GM19239 (cell line): ENCODE data around the gene PXDN.
"Not testable (repeated sequence)": the region's sequence is repeated elsewhere in the genome, so short reads cannot be mapped to it uniquely, and the experiment has no call there.

Experiments used
- DNase-seq: peaks from one replicate; pipeline ENCODE4 v3.0.0; 2011; ENCODE audit warnings: low spot score; ENCODE audit not compliant: insufficient read length
- FAIRE-seq: peaks from 2 replicates; lab custom pipeline; 2011; peaks lifted over from hg19 to GRCh38; lab: Jason Lieb, UNC

Gene PXDN

DNA sequence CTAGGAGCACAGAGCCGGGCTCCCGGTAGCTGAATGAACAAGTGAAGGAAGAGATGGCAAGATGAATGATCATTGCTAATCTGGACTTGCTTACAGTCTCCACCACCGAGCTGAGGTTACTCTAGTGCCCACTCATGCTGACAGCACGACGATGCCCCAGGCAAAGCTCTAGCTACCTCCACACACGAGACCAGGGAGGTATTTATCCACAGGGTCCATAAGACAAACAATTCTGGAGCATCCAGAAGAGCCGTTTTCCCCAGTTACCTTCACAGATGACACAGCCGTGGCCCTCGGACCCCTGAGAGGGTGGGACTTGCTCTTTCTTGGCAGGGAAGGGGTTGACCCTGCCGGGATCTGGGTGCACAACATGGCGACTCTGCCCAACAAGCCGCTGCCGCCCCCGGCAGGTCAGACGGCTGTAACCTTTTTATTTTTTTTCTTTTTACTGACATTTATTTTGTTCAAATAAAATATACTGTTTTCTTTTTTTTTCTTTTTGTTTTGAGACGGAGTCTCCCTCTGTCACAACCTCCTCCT lies 120.3 kb downstream of the PXDN start:
- no peak for FAIRE-seq

GRCh38 chr2:1622521-1623200 lies 121.7 kb downstream of the PXDN start:
- FAIRE-seq (no peak), DNase-seq (no peak)

More for the DNA sequence above, 120.3 kb downstream of the PXDN start:
- DNase-seq: no peak

GRCh38 chr2:1621976-1622375 lies 122.3 kb downstream of the PXDN start:
- not testable (repeated sequence) for DNase-seq, FAIRE-seq

DNA sequence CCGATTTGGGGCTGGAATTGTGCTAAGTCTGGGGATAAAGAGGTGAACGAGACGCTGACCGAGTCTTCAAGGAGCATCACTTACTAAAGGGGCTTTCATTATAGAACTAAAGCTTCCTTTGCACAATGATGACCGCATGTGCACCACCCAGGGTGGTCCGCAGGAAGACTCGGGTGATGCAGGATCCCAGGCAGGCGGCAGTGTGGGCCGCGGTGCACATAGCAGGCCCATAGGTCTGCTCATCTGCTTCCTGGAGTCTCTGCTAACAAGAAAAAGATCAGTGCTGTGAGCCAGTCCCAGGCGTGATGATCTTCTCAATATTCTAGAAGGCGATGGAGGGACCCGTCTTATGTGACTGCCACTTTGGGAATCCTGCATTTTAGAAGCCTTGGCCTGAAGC lies 122.8 kb downstream of the PXDN start:
- DNase-seq (no peak), FAIRE-seq (no peak)

DNA sequence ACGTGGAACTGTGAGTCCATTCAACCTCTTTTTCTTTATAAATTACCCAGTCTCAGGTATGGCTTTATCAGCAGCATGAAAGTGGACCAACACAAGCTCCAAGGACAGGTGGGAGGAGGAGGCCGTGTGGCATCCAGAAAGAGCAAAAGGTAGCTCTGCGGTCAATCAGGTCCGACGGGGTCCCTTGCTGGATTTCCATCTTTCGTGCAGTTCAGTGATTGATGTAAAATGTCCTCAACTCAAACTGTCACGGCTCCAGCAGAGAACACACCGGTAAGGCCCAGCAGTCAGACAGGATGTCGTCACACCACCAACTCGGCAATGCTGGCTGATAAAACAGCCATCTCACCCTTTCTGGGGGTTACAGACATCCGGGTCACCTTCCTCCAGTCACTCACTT lies 123.3 kb downstream of the PXDN start:
- no peak for FAIRE-seq
- DNase-seq: no peak

DNA sequence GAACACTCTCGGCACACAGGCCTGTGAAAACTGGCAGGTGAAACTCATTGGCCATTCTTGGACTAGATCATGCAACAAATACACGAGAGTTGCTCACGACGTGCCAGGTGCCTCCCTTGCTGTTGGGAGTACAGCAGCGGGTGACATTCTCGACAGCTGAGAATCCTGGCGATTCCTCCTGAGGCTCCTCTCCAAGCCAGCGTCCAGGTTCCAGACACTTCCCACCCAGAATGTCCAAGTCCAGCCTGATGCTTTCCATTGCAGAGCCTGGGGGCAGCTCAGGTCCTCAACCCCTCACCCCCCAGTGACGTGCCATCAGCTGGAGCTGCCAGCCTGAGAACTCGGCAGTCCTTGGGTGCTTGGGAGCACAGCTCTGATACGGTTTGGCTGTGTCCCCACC lies 124.2 kb downstream of the PXDN start:
- DNase-seq (no peak), FAIRE-seq (no peak)

- DNase-seq: no peak
- FAIRE-seq: no peak
Observed at GRCh38 chr2:1619556-1619955, 124.8 kb downstream of the PXDN start.

DNA sequence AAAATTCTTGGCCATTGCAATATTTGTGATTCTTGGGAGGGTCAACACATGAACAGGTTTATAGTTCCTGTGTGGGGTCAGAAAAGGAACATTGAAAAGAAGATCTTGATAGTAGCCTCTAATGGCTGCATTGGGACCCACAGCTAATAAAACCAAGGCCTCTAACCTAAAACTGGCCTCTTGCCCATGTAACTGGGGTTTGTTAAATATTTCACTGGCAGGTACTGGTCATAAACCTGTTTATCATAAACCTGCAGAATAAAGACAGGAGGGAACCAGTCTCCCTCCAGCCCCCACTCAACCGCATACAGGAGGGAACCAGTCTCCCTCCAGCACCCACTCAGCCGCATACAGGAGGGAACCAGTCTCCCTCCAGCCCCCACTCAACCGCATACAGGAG lies 125.3 kb downstream of the PXDN start:
- DNase-seq (no peak), FAIRE-seq (no peak)

- FAIRE-seq: no peak
- no peak for DNase-seq
Observed at GRCh38 chr2:1618191-1618961, 125.9 kb downstream of the PXDN start.

DNA sequence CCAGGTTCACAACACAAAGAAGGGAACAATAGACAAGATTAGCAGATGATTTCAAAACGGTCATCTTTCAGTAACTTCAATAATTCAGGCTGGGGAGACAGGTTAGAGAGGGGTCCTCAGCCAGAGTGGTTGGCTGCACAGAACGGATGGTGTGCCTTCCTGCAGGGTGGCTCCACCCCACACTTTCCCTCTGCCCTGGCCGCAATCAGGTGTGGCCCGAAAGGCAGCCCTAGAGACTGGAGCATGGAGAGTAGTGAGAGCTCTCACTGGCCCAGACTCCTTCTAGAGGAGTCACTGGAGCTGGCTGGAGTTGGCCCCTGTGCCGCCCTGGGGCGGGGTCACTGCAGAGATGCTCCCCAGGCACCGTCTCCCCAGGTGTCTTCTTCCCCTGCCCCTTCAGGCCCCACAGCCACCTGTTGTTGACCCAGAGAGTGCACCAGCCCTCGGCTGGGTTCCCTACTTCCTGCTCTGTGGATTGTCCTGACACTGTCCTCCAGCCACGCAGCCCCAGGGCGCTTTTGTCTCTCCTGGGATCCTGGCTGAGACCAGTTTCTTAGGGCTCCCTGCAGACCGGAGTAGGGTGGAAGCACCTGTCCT lies 126.8 kb downstream of the PXDN start:
- DNase-seq: no peak
- no peak for FAIRE-seq

DNA sequence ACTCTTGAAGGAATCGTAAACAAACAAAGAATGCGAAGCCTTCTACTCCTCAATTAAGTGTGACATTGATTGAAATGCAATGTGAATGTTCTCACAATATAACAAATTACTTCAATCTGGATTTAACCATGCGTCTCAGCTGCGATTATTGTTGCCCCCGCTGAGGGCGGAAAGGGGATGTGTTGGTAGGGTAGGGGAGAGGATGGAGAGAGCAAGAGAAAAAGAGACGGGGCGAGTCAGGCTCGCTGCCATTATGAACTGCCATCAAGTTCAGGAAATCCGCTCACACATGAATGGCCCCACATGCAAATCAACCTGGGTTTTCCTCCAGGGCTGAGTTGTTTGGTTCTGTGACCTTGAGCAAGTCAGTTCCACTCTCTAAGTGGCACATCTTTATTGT lies 129.8 kb downstream of the PXDN start:
- DNase-seq: no peak
- no peak for FAIRE-seq

DNA sequence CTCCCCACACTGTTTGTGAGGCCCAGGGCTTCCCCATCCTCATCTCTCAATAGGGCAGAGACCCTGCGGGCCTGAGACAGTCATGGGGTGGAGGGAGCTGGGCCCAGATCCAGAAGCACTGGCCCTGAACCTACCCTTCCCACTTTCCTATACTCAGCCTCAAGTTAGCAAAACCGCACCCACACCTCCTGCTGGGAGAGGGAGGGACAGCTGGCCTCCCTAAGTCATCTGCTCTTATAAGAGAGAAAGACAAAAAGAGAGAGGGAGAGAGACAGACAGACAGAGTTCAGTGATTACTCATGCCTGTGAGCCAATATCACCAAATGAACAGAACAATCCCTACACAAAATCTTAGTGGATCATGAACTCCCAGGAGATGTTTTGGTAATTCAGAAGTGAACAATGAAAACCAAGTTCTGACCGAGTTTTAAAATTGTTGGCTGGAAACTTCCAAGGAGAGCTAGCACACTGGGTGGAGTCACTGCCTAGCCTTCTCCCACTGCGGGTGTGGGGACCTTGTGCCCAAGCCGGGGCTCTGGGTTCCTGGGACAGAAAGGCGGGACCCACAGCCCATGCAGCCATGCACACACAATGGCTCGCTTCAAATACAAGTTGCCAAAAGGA lies 130.5 kb downstream of the PXDN start:
- no peak for DNase-seq
- FAIRE-seq: no peak

- DNase-seq: no peak
- no peak for FAIRE-seq
Observed at GRCh38 chr2:1613078-1613445, 131.3 kb downstream of the PXDN start.

DNA sequence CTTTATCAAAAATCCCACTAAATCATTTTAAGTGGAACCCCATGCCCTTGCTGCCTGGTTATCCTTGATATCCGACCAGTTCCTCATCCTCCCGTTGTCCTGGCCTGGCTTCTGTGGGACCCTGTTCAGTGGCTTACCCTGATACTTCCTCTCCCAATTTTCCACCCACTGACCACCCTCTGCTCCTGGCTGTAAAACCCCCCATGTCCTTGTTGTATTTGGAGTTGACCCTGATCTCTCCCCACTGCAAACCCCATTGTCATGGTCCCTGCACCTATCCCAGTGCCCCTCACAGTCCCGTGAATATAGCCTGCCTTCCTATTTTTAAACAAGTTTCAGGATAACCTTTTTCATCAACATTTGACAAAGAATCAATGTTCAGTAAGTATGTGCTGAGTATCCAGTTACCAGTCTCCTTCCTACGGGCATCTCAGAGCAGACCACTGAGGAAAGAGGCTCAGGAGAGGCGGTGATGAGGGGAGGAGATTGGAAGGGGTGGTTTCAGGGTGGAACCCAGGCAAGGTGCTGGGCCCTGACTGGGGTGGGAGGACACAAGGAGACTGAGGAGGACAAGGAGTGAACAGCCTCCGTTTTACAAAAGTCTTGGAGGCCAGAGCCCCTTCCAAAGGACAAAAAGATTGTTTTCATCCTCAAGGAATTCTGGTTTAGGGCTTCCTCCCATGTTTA lies 131.8 kb downstream of the PXDN start:
- DNase-seq (no peak), FAIRE-seq (no peak)

- DNase-seq (no peak), FAIRE-seq (no peak)
Observed at GRCh38 chr2:1611886-1612285, 132.4 kb downstream of the PXDN start.

DNA sequence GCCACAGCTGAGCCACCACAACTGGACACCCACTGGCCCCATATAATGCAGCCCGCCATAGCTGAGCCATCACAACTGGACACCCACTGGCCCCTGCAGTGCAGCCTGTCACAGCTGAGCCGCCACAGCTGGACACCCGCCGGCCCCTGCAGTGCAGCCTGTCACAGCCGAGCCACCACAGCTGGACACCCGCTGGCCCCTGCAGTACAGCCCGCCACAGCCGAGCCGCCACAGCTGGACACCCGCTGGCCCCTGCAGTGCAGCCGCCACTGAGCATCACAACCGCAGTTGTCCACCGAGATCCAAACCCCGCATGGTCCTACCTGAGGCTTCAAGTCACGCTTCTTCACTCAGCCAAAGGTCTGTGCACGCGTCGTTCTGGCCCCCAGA lies 134.2 kb downstream of the PXDN start:
- FAIRE-seq (no peak), DNase-seq (no peak)

GRCh38 chr2:1609485-1610095 lies 134.7 kb downstream of the PXDN start:
- DNase-seq (no peak), FAIRE-seq (no peak)

GRCh38 chr2:1609040-1609439 lies 135.3 kb downstream of the PXDN start:
- DNase-seq (no peak), FAIRE-seq (no peak)

DNA sequence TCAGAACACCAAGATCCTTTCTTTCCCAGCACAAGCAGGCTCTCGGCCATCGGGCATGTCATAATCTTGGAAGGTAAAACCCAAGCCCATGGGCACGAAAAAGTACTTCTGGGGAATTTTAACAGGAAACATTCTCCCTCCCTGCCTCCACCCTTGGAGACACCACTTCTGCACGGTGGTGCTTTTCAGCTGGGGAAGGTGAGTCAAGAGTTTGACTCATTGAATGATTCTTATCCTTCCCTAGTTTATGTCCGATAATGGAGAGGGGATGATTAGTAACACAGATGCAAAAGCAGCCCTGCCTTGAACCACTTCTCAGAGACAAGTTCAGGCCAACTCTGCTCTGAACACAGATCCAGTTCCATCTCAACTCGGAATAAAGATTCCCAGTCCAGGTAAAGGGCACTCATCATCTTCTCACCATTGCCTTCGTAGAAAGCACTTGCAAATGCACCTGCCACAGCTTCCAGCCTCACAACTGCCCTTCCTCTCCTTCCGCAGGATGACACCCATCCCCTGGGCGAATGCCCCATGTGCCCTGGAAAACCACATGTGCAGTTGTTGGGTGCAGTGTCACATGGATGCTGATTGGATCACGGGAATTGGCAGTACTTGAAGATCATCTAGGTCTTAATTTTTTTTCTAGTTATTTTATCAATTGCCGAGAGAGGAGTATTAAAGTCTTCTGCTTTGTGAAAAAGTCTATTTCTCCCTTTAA lies 136.2 kb downstream of the PXDN start:
- FAIRE-seq (no peak), DNase-seq (no peak)
